Hematopoietic multipotent progenitor cell (in vitro differentiated cells): ENCODE data around the gene BCL2L11. TPM values are rescaled to one million over a fixed set of nuclear protein-coding genes. Genes with fewer than 3 reads are reported as not detected.

ENCODE experiments used
- DNase-seq, 3 donors: peaks; one replicate each; pipeline ENCODE4 v3.0.0-alpha.2; 2011 to 2015; ENCODE audit warnings: low read depth in 2 of 3, low spot score in 2 of 3
- total RNA-seq: library from RNA; depleted of rRNA; stranded (reverse); fragments of >200 nt; gene quantifications from one replicate; pipeline ENCODE4 v1.2.3, GENCODE V29; 2012

BCL2L11 gene
- total RNA-seq, 1 donor, result 2.7 TPM

DNA sequence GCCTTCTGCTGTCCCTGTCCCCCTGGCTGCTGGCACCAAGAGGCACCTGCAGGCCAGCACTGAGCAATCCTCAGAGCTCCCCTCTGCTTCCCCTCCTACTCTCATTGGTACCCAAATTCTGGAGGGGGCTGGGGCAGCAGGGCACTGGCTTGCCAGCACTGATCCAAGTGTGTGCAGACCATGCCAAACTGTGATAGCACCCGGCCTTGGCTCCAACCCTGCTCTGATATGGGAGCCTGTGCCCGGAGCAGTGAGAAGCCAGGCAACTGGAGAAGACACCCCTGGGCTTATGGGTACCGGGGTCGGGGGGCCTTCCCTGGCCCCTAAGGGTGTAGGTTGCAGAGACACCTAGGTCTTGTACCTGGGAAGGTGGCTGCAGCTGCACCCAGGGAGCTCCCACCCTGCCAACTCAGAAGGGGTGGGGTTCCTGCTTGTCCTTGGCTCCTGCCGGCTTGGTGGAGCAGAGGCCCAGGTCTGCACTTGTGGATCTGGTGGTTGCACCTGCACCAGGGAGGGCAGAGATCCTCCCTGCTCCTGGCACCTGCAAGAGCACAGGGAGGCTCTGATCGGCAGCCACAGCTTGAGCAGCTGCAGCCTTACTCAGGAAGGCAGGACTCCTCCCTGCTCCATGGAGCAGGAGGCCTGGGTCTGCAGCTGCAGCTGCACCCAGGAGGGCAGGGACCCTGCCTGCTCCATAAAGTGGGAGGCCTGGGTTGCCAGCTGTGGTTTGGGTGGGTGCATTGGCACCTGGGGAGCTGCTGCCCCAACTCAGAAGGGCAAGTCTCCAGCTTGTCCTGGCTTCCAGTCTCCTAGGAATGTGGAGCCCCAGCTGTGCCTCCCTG, 96.3 kb downstream of the BCL2L11 start:
- DNase-seq, result no peak
